GM12878 (cell line): ENCODE measurements around the gene CEP135.

Experiments used
- CTCF ChIP-seq, 3 experiments: IDR thresholded peaks in 2 of 3; conservative IDR thresholded peaks in 1 of 3; 2 replicates each; pipeline ENCODE4 v1.5.1; 2011; ENCODE audit warnings: low read depth in 3 of 3, low read length in 3 of 3, mild to moderate bottlenecking in 3 of 3, control low read depth in 2 of 3, moderate library complexity in 2 of 3, inconsistent platforms in 1 of 3, mixed read lengths in 1 of 3; ENCODE audit not compliant: control insufficient read depth in 2 of 3, insufficient read depth in 1 of 3; ENCODE audit errors: extremely low read depth in 1 of 3
- FOS ChIP-seq: IDR thresholded peaks from 3 replicates; pipeline ENCODE4 v1.6.1; 2011; ENCODE audit warnings: borderline replicate concordance; ENCODE audit not compliant: insufficient read length; ENCODE audit errors: extremely low read depth
- MEF2A ChIP-seq: IDR thresholded peaks from 2 replicates; pipeline ENCODE4 v1.6.1; 2011; ENCODE audit warnings: low read depth, mild to moderate bottlenecking, low read length, moderate library complexity; ENCODE audit not compliant: insufficient read depth
- POLR2A ChIP-seq: IDR thresholded peaks from 2 replicates; pipeline ENCODE4 v1.6.1; 2011; ENCODE audit warnings: low read depth, mild to moderate bottlenecking, low read length
- POLR2AphosphoS5 ChIP-seq: IDR thresholded peaks from 2 replicates; pipeline ENCODE4 v1.6.1; 2011; ENCODE audit warnings: mild to moderate bottlenecking, low read length, inconsistent platforms
- RAD21 ChIP-seq: IDR thresholded peaks from 2 replicates; pipeline ENCODE4 v1.6.1; 2011; ENCODE audit warnings: mild to moderate bottlenecking, low read depth, low read length, moderate library complexity; ENCODE audit not compliant: insufficient read depth
- ZNF217 ChIP-seq: fragments of 450-650 bp; IDR thresholded peaks from 2 replicates; pipeline ENCODE4 v1.6.1; 2017; ENCODE audit warnings: antibody characterized with exemption, mild to moderate bottlenecking
- TF ChIP-seq, protein P1 (sequence below): IDR thresholded peaks from 2 replicates; pipeline ENCODE4 v1.6.1; 2011; ENCODE audit warnings: borderline replicate concordance, low read depth, mild to moderate bottlenecking, moderate library complexity, low read length; ENCODE audit not compliant: insufficient read depth, poor library complexity, severe bottlenecking

- TF ChIP-seq, protein P1, sequence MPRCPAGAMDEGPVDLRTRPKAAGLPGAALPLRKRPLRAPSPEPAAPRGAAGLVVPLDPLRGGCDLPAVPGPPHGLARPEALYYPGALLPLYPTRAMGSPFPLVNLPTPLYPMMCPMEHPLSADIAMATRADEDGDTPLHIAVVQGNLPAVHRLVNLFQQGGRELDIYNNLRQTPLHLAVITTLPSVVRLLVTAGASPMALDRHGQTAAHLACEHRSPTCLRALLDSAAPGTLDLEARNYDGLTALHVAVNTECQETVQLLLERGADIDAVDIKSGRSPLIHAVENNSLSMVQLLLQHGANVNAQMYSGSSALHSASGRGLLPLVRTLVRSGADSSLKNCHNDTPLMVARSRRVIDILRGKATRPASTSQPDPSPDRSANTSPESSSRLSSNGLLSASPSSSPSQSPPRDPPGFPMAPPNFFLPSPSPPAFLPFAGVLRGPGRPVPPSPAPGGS, result no peak
- TF ChIP-seq POLR2AphosphoS5 (no peak), ZNF217 (no peak), MEF2A (no peak), POLR2A (no peak), FOS (no peak), RAD21 (no peak), CTCF (IDR thresholded peaks at IDR 0.05 in 2 of 3, conservative IDR thresholded peaks at IDR 0.05 in 1 of 3; ENCODE audit: control insufficient read depth in 2 of 3, extremely low read depth in 1 of 3, insufficient read depth in 1 of 3, low read depth in 3 of 3, low read length in 3 of 3) (no peak)
These were observed 41.8 kb upstream of the CEP135 start for GRCh38 chr4:55906989-55907388.
